Activated B cell treated with CpG ODN at 0.5 μM for 24 hours (primary cell): Measurements from ENCODE around the gene SND1. TPM values are rescaled to one million over a fixed set of nuclear protein-coding genes. Genes with fewer than 3 reads are reported as not detected.

Experiments used
- ATAC-seq: fragments of 200-7000 bp; cut with Tn5 transposase; one replicate; pipeline ENCODE4 v1.10.0; 2021; ENCODE audit warnings: low read depth, mild to moderate bottlenecking, moderate library complexity
- CTCF ChIA-PET: fragments of 350-600 bp; sonication (Branson Sonifier 250); formaldehyde crosslinking; loops from one replicate; lab custom pipeline; 2021; ENCODE audit warnings: antibody characterized with exemption; lab: Charles Lee
- POLR2A ChIA-PET: fragments of 350-600 bp; sonication (Branson Sonifier 250); formaldehyde crosslinking; loops from one replicate; lab custom pipeline; 2021; ENCODE audit warnings: antibody characterized with exemption; lab: Charles Lee
- DNase-seq: peaks from one replicate; pipeline ENCODE4 v3.0.0; 2022
- H3K27ac Mint-ChIP-seq: one replicate; pipeline ENCODE4 v1.8.0; 2020; ENCODE audit warnings: mixed read lengths
- H3K27me3 Mint-ChIP-seq: one replicate; pipeline ENCODE4 v1.8.0; 2021; ENCODE audit warnings: mixed read lengths
- H3K36me3 Mint-ChIP-seq: one replicate; pipeline ENCODE4 v1.8.0; 2021; ENCODE audit warnings: low read depth, mixed read lengths
- H3K4me1 Mint-ChIP-seq: one replicate; pipeline ENCODE4 v1.8.0; 2021; ENCODE audit warnings: mixed read lengths
- H3K4me3 Mint-ChIP-seq: one replicate; pipeline ENCODE4 v1.8.0; 2020; ENCODE audit warnings: mild to moderate bottlenecking, mixed read lengths
- H3K9me3 Mint-ChIP-seq: one replicate; pipeline ENCODE4 v1.8.0; 2020; ENCODE audit warnings: mixed read lengths
- CTCF ChIP-seq: fragments of 200-600 bp; IDR thresholded peaks from one replicate; pipeline ENCODE4 v1.8.0; 2022; ENCODE audit warnings: antibody characterized with exemption, mild to moderate bottlenecking
- intact Hi-C: fragments of 100-400 bp; cut with micrococcal nuclease; formaldehyde crosslinking; loops from one replicate; pipeline ENCODE4 v1.15.1; 2024
- total RNA-seq: library from RNA; stranded (reverse); gene quantifications from 2 replicates; pipeline ENCODE4 v1.2.3, GENCODE V29; 2022

SND1 gene
- total RNA-seq, 1 donor from 2014 or later, result 215 TPM

DNA sequence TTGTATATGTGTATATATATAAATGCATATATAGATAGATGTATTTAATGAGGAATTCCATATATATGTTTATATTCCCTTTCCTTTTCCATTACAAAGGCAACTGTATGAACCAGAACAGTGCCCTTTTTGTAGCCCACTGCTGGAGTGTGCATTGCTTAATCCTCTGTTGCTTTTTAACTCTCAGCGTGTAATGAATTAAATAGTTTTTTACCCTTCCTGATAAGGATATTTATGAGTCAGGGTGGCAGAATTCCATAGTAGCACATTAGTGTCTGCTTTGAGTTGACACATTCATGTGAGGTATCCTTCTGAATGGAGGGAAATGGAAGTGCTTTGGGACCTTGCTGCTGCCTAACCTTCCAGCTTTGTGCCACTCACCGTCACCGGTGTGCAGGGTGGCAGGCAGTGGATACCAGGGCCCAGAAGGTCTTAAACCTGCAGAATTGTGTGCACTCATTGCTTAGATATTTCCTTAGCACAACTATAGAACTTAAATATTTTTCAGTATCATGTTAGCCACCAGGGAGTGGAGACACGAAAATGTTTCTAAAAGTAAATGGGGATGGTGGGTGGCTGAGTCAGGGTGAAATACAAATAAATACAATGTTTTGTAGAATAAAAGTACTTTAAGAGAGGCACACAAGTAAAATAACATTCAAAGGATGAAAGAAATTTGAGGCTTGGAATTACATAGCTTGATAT is 117.9 kb downstream of the SND1 start:
- CTCF ChIA-PET, result interaction anchor here (1.2 kb wide), 1 partner anchor 440 kb away, joined by 3 read pairs; no protein-coding TSS in a partner anchor
- H3K4me1 Mint-ChIP-seq, result peaks cover 19% of the 10 kb centered on the region
- no peak for ATAC-seq
- no peaks in the 10 kb centered on the region for H3K9me3 Mint-ChIP-seq
- no peaks in the 10 kb centered on the region for H3K27me3 Mint-ChIP-seq
- POLR2A ChIA-PET, result no interaction called here
- intact Hi-C loops, result no loop called here
- H3K27ac Mint-ChIP-seq, result no peak overlapping the region
- no peak for DNase-seq
- TF ChIP-seq CTCF, result no peak
- H3K36me3 Mint-ChIP-seq, result peaks cover 16% of the 10 kb centered on the region
- H3K4me3 Mint-ChIP-seq, result no peak overlapping the region

DNA sequence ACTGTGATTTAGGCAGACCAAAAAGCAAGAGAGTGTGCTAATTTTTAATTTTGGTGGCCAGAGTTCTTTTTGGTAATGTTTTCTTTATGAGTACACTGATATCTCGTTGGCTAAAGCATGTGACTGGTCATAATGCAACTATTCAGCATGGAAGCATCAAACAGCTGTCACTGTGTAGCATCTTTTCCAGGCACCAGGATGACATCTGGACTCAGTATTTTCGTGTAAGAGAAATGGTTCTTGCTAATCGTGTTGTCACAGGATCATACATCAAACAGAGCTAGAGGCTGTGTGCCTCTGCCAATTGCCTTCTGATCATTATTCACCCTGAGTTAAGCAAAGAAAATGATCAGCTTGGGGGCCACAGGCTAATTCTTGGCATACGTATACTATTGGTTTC is 118.9 kb downstream of the SND1 start:
- Mint-ChIP-seq H3K4me3 (no peak overlapping the region), H3K27me3 (no peaks in the 10 kb centered on the region), H3K4me1 (peaks cover 13% of the 10 kb centered on the region), H3K27ac (no peak overlapping the region), H3K9me3 (no peaks in the 10 kb centered on the region), H3K36me3 (peaks cover 17% of the 10 kb centered on the region)
- POLR2A ChIA-PET, result no interaction called here
- intact Hi-C loops, result no loop called here
- no peak for TF ChIP-seq CTCF
- DNase-seq, result no peak
- no peak for ATAC-seq
- CTCF ChIA-PET, result interaction anchor here (1.2 kb wide), 1 partner anchor 439 kb away, joined by 3 read pairs; no protein-coding TSS in a partner anchor

DNA sequence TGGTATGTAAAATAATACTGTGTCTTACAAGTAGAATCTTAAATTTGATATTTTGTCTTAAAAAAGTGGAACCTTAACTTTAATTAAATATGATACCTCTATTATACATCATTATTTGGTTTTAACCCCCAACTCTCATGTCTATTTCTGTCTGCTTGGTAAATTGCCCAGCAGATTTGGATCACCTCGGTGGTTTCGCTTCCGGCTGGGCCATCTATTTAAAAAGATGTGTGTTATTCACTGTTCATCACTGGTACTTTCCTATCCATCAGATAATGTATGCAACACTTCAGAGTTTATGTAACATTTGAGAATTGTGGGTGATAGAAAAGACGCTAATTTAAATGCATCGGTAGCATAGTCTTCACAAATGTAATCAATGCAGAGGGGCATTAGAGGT is 119.7 kb downstream of the SND1 start:
- H3K27ac Mint-ChIP-seq, result no peak overlapping the region
- POLR2A ChIA-PET, result no interaction called here

DNA sequence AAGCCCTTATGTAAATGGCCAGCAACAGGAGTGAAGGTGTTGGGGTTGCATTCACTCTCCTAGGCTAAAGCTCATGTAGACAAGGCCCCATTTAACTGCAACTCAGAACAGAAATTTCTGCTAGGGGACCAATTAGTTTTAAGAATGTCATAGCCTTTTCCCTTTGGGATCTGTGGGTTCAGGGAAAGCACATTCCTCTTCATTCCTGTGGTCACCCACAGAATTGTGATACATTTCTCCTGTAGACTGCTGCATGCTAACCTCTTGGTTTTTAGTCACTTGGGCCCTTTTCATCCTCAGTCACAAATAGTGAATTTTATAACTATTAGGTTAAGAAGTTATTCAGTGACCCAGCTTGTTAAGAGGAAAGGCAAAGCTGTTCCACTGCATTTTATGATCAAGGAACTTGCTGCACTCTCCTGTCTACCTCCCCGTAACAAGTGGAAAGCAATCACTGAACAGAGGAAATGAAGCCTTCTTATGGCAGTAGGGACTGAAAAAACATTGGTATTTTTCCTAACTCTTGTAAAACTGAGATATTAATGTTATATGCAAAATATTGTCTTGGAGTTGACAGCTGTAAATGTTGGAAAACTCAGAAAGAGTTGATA is 124.9 kb downstream of the SND1 start:
- H3K4me1 Mint-ChIP-seq, result peaks cover 10% of the 10 kb centered on the region
- intact Hi-C loops, result no loop called here
- H3K27ac Mint-ChIP-seq, result no peak overlapping the region
- TF ChIP-seq CTCF, result no peak
- ChIA-PET POLR2A (no interaction called here), CTCF (no interaction called here)
- H3K9me3 Mint-ChIP-seq, result no peaks in the 10 kb centered on the region
- peaks cover 9% of the 10 kb centered on the region for H3K36me3 Mint-ChIP-seq
- H3K27me3 Mint-ChIP-seq, result no peaks in the 10 kb centered on the region
- H3K4me3 Mint-ChIP-seq, result no peak overlapping the region
- no peak for DNase-seq
- no peak for ATAC-seq

More for the DNA sequence above, 119.7 kb downstream of the SND1 start:
- DNase-seq, result no peak
- intact Hi-C loops, result no loop called here
- CTCF ChIA-PET, result no interaction called here
- H3K4me3 Mint-ChIP-seq, result no peak overlapping the region
- no peaks in the 10 kb centered on the region for H3K27me3 Mint-ChIP-seq
- peaks cover 12% of the 10 kb centered on the region for H3K4me1 Mint-ChIP-seq
- no peaks in the 10 kb centered on the region for H3K9me3 Mint-ChIP-seq
- TF ChIP-seq CTCF, result no peak
- H3K36me3 Mint-ChIP-seq, result peaks cover 12% of the 10 kb centered on the region
- no peak for ATAC-seq

DNA sequence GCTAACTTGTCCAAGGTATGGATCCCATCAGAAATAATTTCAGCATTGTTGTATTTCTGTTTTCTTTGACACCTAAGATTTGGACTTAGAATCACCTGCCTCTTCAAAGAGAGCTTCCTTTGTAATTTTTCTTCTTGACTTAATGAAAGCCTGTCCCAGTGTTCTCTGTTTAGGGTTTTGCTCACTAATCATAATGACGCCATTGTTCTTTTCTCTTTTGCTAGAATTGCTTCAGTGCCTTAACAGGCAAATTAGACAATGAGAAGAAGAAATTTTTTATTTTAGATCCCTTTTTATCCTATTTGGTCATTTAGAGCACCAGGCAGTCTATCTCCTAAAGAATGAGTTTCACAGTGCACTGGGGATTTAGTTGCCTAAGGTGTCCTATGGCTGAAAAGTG is 128.5 kb downstream of the SND1 start:
- H3K4me1 Mint-ChIP-seq, result peaks cover 25% of the 10 kb centered on the region
- no peak for ATAC-seq
- H3K9me3 Mint-ChIP-seq, result no peaks in the 10 kb centered on the region
- ChIA-PET CTCF (no interaction called here), POLR2A (no interaction called here)
- no peak for DNase-seq
- H3K27ac Mint-ChIP-seq, result no peak overlapping the region
- no peak for TF ChIP-seq CTCF
- peaks cover 6% of the 10 kb centered on the region for H3K36me3 Mint-ChIP-seq
- no peak overlapping the region for H3K4me3 Mint-ChIP-seq
- intact Hi-C loops, result no loop called here
- H3K27me3 Mint-ChIP-seq, result no peaks in the 10 kb centered on the region
